Uterus (tissue), 4 donors: Measurements from ENCODE around the gene CKAP5. TPM values are rescaled to one million over a fixed set of nuclear protein-coding genes. Genes with fewer than 3 reads are reported as not detected.

Experiments used
- DNase-seq, 2 donors: peaks; one replicate each; pipeline ENCODE4 v3.0.0-alpha.2; 2019 to 2020
- H3K27ac ChIP-seq, 2 donors: fragments of 200-600 bp; sonication (generic); 1 replicate in 1 of 2; 2 replicates in 1 of 2; pipeline ENCODE4 v1.5.1; 2016 to 2018
- H3K27me3 ChIP-seq, 2 donors: fragments of 200-600 bp; sonication (generic); one replicate each; pipeline ENCODE4 v1.5.1; 2018 to 2019; ENCODE audit warnings: control low read depth in 1 of 2
- H3K36me3 ChIP-seq, 2 donors: fragments of 200-600 bp; sonication (generic); one replicate each; pipeline ENCODE4 v1.5.1; 2019; ENCODE audit warnings: control low read depth in 1 of 2
- H3K4me1 ChIP-seq, 2 donors: fragments of 200-600 bp; sonication (generic); one replicate each; pipeline ENCODE4 v1.5.1; 2018 to 2019; ENCODE audit warnings: control low read depth in 1 of 2
- H3K4me3 ChIP-seq, 2 donors: fragments of 200-600 bp; sonication (generic); 1 replicate in 1 of 2; 2 replicates in 1 of 2; pipeline ENCODE4 v1.5.1; 2018 to 2019; ENCODE audit warnings: mild to moderate bottlenecking in 1 of 2
- H3K9me3 ChIP-seq, 2 donors: fragments of 200-600 bp; sonication (generic); one replicate each; pipeline ENCODE4 v1.5.1; 2019; ENCODE audit warnings: control low read depth in 1 of 2
- POLR2A ChIP-seq, 2 donors: fragments of 450-650 bp; IDR thresholded peaks; one replicate each; pipeline ENCODE4 v1.6.1; 2016; ENCODE audit warnings: antibody characterized with exemption in 2 of 2, mild to moderate bottlenecking in 1 of 2, moderate library complexity in 1 of 2
- intact Hi-C: fragments of 100-400 bp; cut with DNase I; formaldehyde crosslinking; loops from one replicate; pipeline ENCODE4 v1.15.1; 2023; ENCODE audit warnings: low total_unique reads
- total RNA-seq, 4 donors: library from RNA; depleted of rRNA in 3 of 4; stranded (reverse); fragments of >200 nt in 3 of 4; gene quantifications; one replicate each; pipeline versions ENCODE4 v1.1.0 to v1.2.4, GENCODE V29; 2014 to 2023
- TF ChIP-seq, protein P1 (sequence below), 4 experiments: fragments of 200-600 bp in 2 of 4; fragments of 450-650 bp in 2 of 4; sonication (generic) in 2 of 4; IDR thresholded peaks; one replicate each; pipeline ENCODE4 v1.5.1; 2016 to 2019; ENCODE audit warnings: antibody characterized with exemption in 4 of 4, mild to moderate bottlenecking in 2 of 4, moderate library complexity in 1 of 4
- donor health status: DM: yes; HTN: yes; CAD: no.

CKAP5 gene
- total RNA-seq, 4 donors from 2014 or later: 19.7 to 88.8 (median 44.2) TPM

DNA sequence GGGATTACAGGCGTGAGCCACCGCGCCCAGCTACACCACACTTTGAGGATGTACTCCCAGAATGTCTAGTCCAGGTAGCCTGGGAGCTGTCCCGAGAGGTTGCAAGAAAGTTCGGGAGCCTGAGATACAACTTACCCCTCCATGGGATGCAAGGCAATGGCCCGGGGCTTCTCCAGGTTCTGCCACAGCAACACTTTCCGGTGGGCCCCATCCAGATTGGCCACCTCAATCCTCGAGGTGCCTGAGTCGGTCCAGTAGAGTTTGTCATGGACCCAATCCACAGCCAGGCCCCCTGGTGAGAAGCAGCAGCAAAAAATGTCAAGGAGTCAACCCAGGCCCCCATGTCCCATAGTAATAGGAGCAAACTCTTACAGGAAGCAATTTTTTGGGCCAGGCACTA lies 46.8 kb upstream of the CKAP5 start:
- H3K36me3 ChIP-seq: no peaks in the 10 kb centered on the region
- no peaks in the 10 kb centered on the region for H3K27me3 ChIP-seq
- H3K9me3 ChIP-seq: no peaks in the 10 kb centered on the region
- TF ChIP-seq, protein P1, sequence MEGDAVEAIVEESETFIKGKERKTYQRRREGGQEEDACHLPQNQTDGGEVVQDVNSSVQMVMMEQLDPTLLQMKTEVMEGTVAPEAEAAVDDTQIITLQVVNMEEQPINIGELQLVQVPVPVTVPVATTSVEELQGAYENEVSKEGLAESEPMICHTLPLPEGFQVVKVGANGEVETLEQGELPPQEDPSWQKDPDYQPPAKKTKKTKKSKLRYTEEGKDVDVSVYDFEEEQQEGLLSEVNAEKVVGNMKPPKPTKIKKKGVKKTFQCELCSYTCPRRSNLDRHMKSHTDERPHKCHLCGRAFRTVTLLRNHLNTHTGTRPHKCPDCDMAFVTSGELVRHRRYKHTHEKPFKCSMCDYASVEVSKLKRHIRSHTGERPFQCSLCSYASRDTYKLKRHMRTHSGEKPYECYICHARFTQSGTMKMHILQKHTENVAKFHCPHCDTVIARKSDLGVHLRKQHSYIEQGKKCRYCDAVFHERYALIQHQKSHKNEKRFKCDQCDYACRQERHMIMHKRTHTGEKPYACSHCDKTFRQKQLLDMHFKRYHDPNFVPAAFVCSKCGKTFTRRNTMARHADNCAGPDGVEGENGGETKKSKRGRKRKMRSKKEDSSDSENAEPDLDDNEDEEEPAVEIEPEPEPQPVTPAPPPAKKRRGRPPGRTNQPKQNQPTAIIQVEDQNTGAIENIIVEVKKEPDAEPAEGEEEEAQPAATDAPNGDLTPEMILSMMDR (IDR thresholded peaks at IDR 0.05): no peak
- no peak for TF ChIP-seq POLR2A (IDR thresholded peaks at IDR 0.05)
- no peak overlapping the region for H3K4me3 ChIP-seq
- intact Hi-C loops: loop anchor here (5.0 kb wide), 1 partner anchor 259 kb away; no protein-coding TSS in a partner anchor
- H3K27ac ChIP-seq: no peak overlapping the region
- DNase-seq: no peak
- no peaks in the 10 kb centered on the region for H3K4me1 ChIP-seq

DNA sequence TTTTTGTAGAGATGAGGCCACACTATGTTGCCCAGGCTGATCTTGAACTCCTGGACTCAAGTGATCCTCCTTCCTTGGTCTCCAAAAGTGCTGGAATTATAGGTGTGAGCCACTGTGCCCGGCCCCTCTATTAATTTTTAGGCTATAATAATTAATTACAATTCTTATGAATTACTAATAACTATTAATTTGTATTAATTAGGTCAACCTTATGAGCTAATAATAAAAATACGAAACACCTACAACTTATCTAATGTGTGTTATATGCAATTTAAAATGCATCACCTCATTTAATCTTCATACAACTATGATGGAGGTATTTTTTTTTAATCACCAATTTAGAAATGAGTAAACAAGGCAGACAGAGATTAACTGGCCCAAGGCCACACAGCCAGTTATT lies 46.0 kb upstream of the CKAP5 start:
- no peak for DNase-seq
- TF ChIP-seq POLR2A (IDR thresholded peaks at IDR 0.05): no peak
- TF ChIP-seq, protein P1 (IDR thresholded peaks at IDR 0.05): no peak
- no peak overlapping the region for H3K27ac ChIP-seq
- no peak overlapping the region for H3K4me3 ChIP-seq
- H3K9me3 ChIP-seq: no peaks in the 10 kb centered on the region
- no peaks in the 10 kb centered on the region for H3K4me1 ChIP-seq
- intact Hi-C loops: loop anchor here (5.0 kb wide), 1 partner anchor 260 kb away; no protein-coding TSS in a partner anchor
- H3K27me3 ChIP-seq: no peaks in the 10 kb centered on the region
- H3K36me3 ChIP-seq: no peaks in the 10 kb centered on the region

DNA sequence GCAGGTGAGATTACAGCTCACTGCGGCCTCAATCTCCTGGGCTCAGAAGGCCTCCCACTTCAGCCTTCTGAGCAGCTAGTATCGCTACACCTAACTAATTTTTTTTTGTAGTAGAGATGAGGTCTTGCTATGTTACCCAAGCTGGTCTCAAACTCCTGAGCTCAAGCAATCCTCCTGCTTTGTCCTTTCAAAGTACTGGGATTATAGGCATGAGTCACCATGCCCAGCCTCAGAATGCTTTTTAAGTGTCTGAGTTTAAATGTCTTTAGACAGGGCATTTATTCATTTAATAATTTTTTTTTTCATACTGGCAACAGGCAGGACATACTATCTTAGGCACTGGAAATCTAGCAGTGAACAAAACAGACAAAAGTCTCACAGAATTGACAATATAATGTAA lies 44.6 kb upstream of the CKAP5 start:
- H3K27me3 ChIP-seq: no peaks in the 10 kb centered on the region
- no peaks in the 10 kb centered on the region for H3K36me3 ChIP-seq
- no peak for TF ChIP-seq POLR2A (IDR thresholded peaks at IDR 0.05)
- TF ChIP-seq, protein P1 (IDR thresholded peaks at IDR 0.05): no peak
- no peaks in the 10 kb centered on the region for H3K9me3 ChIP-seq
- no peaks in the 10 kb centered on the region for H3K4me1 ChIP-seq
- H3K4me3 ChIP-seq: no peak overlapping the region
- intact Hi-C loops: loop anchor here (5.0 kb wide), 1 partner anchor 262 kb away; no protein-coding TSS in a partner anchor
- H3K27ac ChIP-seq: no peak overlapping the region
- no peak for DNase-seq

DNA sequence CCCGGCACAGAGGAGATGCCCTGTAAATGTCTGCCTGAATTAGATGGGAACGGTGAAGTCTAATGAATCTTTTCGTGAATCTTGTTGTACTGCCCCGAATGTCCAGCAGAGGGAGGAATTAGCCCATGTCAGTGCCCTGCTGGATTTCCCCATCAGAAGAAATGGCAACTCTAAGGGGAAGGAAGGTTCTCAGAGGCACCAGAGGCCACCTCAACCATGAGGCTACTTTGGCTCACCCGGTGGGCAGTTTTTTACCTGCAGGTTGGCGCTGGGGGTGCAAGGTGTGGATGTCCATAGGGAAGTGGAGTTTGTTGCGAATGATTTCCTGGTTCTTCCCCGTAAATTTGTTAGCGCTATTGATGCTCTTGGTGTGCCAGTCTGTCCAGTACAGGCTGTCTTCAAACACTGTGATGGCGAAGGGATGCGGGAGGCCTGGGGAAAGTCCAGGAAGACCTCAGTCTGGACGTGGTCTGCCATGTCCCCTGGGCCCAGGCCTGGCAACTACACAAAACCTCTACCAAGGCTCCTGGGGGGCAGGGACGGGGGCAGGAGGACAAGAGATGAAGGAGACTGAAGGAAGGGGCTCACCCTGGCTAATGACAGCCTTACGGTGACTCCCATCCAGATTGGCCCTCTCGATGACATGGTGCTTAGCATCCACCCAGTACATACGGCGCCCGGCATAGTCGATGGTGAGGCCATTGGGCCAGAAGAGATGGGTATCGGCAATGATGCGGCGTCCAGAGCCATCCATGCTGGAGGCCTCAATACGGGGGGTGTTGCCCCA lies 43.8 kb upstream of the CKAP5 start:
- H3K9me3 ChIP-seq: no peaks in the 10 kb centered on the region
- H3K27me3 ChIP-seq: no peaks in the 10 kb centered on the region
- TF ChIP-seq, protein P1 (IDR thresholded peaks at IDR 0.05): peak; percentile 85 to 95 (median 94)
- no peak for TF ChIP-seq POLR2A (IDR thresholded peaks at IDR 0.05)
- H3K36me3 ChIP-seq: no peaks in the 10 kb centered on the region
- no peak overlapping the region for H3K27ac ChIP-seq
- no peak overlapping the region for H3K4me3 ChIP-seq
- intact Hi-C loops: loop anchor here (5.0 kb wide), 3 partner anchors 262 to 377 kb away; no protein-coding TSS in a partner anchor
- H3K4me1 ChIP-seq: no peaks in the 10 kb centered on the region
- DNase-seq: peak; percentile 66 to 78

DNA sequence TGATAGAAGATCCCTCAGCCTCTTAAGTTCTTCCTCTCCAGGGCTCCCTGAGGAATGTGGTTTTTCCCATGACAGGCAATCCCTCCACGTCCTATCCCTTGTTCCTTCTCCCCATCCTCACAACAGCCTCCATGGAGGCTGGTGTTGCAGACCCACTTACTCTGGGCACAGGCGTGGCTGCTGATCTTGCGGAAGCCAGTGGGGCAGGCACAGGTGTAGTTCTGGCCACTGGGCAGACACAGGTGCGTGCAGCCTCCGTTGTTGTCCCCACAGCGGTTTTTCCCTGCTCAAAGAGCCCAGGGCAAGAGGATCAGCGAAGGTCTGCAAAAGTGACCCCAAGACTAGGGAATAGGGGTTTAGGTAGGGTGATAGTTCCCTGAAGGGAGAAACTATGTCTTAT lies 43.2 kb upstream of the CKAP5 start:
- H3K27me3 ChIP-seq: no peaks in the 10 kb centered on the region
- H3K4me3 ChIP-seq: no peak overlapping the region
- intact Hi-C loops: loop anchor here (5.0 kb wide), 2 partner anchors 273 to 378 kb away; no protein-coding TSS in a partner anchor
- no peak for DNase-seq
- TF ChIP-seq POLR2A (IDR thresholded peaks at IDR 0.05): no peak
- TF ChIP-seq, protein P1 (IDR thresholded peaks at IDR 0.05): no peak
- H3K9me3 ChIP-seq: no peaks in the 10 kb centered on the region
- H3K4me1 ChIP-seq: no peaks in the 10 kb centered on the region
- no peak overlapping the region for H3K27ac ChIP-seq
- H3K36me3 ChIP-seq: no peaks in the 10 kb centered on the region
